Adrenal gland (tissue), 12 donors: Measurements from ENCODE around the gene LENG9. TPM values are rescaled to one million over a fixed set of nuclear protein-coding genes. Genes with fewer than 3 reads are reported as not detected.

Experiments
- DNase-seq, 7 donors: peaks; one replicate each; pipeline ENCODE4 v3.0.0-alpha.2; 2019 to 2020
- H3K27ac ChIP-seq, 5 donors: fragments of 200-600 bp; sonication (generic) in 4 of 5; 1 replicate in 3 of 5; 2 replicates in 2 of 5; pipeline versions ENCODE4 v1.5.1 to v1.8.0; 2016 to 2020; ENCODE audit warnings: mild to moderate bottlenecking in 1 of 5
- H3K27me3 ChIP-seq: fragments of 200-600 bp; 2 replicates; pipeline ENCODE4 v1.8.0; 2021
- H3K36me3 ChIP-seq, 2 donors: fragments of 200-600 bp; replicated peaks in 1 of 2; 1 replicate in 1 of 2; 2 replicates in 1 of 2; pipeline versions ENCODE4 v1.5.1 to v1.8.0; 2018 to 2022
- H3K4me1 ChIP-seq, 2 donors: fragments of 200-600 bp; replicated peaks in 1 of 2; 1 replicate in 1 of 2; 2 replicates in 1 of 2; pipeline versions ENCODE4 v1.5.1 to v1.8.0; 2018 to 2021
- H3K4me3 ChIP-seq, 4 donors: fragments of 200-600 bp; sonication (generic) in 3 of 4; one replicate each; pipeline ENCODE4 v1.5.1; 2016 to 2018
- H3K9me3 ChIP-seq, 3 donors: fragments of 200-600 bp; sonication (generic) in 1 of 3; replicated peaks in 1 of 3; 1 replicate in 2 of 3; 2 replicates in 1 of 3; pipeline versions ENCODE4 v1.5.1 to v1.8.0; 2016 to 2021
- CTCF ChIP-seq, 6 experiments: fragments of 450-650 bp in 4 of 6; fragments of 200-600 bp in 2 of 6; sonication (generic) in 1 of 6; IDR thresholded peaks; 1 replicate in 5 of 6; 2 replicates in 1 of 6; pipeline versions ENCODE4 v1.5.1 to v1.8.0; 2016 to 2021; ENCODE audit warnings: antibody characterized with exemption in 6 of 6, mild to moderate bottlenecking in 2 of 6, moderate library complexity in 1 of 6
- POLR2A ChIP-seq, 2 donors: fragments of 450-650 bp; IDR thresholded peaks; one replicate each; pipeline ENCODE4 v1.6.1; 2017; ENCODE audit warnings: antibody characterized with exemption in 2 of 2, mild to moderate bottlenecking in 2 of 2, moderate library complexity in 1 of 2
- WGBS, 4 donors: extraction: QIAGEN DNeasy Blood & Tissue Kit in 2 of 4; methylation state at CpG; one replicate each; pipeline versions ENCODE4 v1.1.5 to v1.1.7; 2013 to 2017; 5-methylcytosine and 5-hydroxymethylcytosine counted together
- intact Hi-C, 2 donors: fragments of 100-400 bp; cut with DNase I; formaldehyde crosslinking; loops; one replicate each; pipeline versions ENCODE4 v1.14.1 to v1.15.0; 2022 to 2023
- polyA plus RNA-seq, 3 donors: library from polyadenylated mRNA; stranded (reverse); fragments of 200-250 nt in 2 of 3; fragments of 350-450 nt in 1 of 3; fragmentation: Illumina TruSeq in 1 of 3; extraction: RNeasy Lipid Tissue Mini Kit (QIAGEN cat#74804) in 1 of 3; gene quantifications; one replicate each; pipeline ENCODE4 v1.2.3, GENCODE V29; 2013 to 2014
- total RNA-seq, 9 donors: library from RNA; depleted of rRNA in 4 of 9; stranded (reverse); fragments of >200 nt in 4 of 9; fragments of 120-200 nt in 1 of 9; fragmentation: NEBNext Ultra II Directional in 1 of 9; extraction: Animal tissue kit (Norgen Biotek cat#: 25700) in 1 of 9; gene quantifications; one replicate each; pipeline versions ENCODE4 v1.1.0 to v1.2.4, GENCODE V29; 2013 to 2023
- donor health status: healthy with polysubstance abuse.
- donor health status: Bipolar disorder and iron deficiency.
- donor health status: DM: yes; HTN: yes; CAD: no.
- donor health status: DM: no; HTN: no; CAD: no.
- donor health status: DM: no; HTN: no; CAD: no.
- donor health status: DM: yes; HTN: yes; CAD: no.

LENG9 gene
- total and polyA plus RNA-seq, 12 donors = 1.3 to 15.3 (median 7.8) TPM

- Histone ChIP-seq H3K4me1 (peaks cover 16 to 34% of the 10 kb centered on the region in 2 donors), H3K27me3 (peaks cover 3% of the 10 kb centered on the region), H3K27ac (peak overlapping the region; percentile 91 to 99 (median 95)), H3K36me3 (peaks cover 0 to 27% of the 10 kb centered on the region in 2 donors), H3K9me3 (no peaks in the 10 kb centered on the region), H3K4me3 (peak overlapping the region in 3 of 4 donors; percentile 33 to 67 (median 35))
- intact Hi-C loops = no loop called here
- TF ChIP-seq CTCF (IDR thresholded peaks at IDR 0.05) (peak in 2 of 6 experiments; percentile 7 to 12), POLR2A (IDR thresholded peaks at IDR 0.05) (peak in 1 of 2 donors; percentile 58)
- peak; percentile 88 to 95 (median 93) for DNase-seq
- 7 to 30% (median 17%) methylated on average over 10 to 86 of the region's 87 CpGs for WGBS, 4 donors
These were observed 1.2 kb upstream of the LENG9 start for GRCh38 chr19:54464630-54465425.

GRCh38 chr19:54464044-54464629, 559 bp upstream of the LENG9 start:
- H3K4me3 ChIP-seq = peak overlapping the region in 3 of 4 donors; percentile 33 to 67 (median 35)
- no peaks in the 10 kb centered on the region for H3K9me3 ChIP-seq
- H3K36me3 ChIP-seq = peaks cover 0 to 34% of the 10 kb centered on the region in 2 donors
- TF ChIP-seq CTCF (IDR thresholded peaks at IDR 0.05) = no peak
- TF ChIP-seq POLR2A (IDR thresholded peaks at IDR 0.05) = no peak
- peak; percentile 87 to 97 (median 94) for DNase-seq
- peak overlapping the region; percentile 91 to 99 (median 95) for H3K27ac ChIP-seq
- 0 to 1% (median 1%) methylated on average over 21 to 26 of the region's 26 CpGs for WGBS, 4 donors
- intact Hi-C loops = no loop called here
- peaks cover 16 to 31% of the 10 kb centered on the region in 2 donors for H3K4me1 ChIP-seq
- no peaks in the 10 kb centered on the region for H3K27me3 ChIP-seq

- intact Hi-C loops = no loop called here
- peak overlapping the region in 3 of 4 donors; percentile 9 to 67 (median 32) for H3K4me3 ChIP-seq
- TF ChIP-seq CTCF (IDR thresholded peaks at IDR 0.05) (peak in 4 of 6 experiments; percentile 14 to 35 (median 30)), POLR2A (IDR thresholded peaks at IDR 0.05) (no peak)
- peaks cover 16 to 30% of the 10 kb centered on the region in 2 donors for H3K4me1 ChIP-seq
- peaks cover 0 to 46% of the 10 kb centered on the region in 2 donors for H3K36me3 ChIP-seq
- H3K27ac ChIP-seq = peak overlapping the region; percentile 91 to 99 (median 95)
- 6 to 30% (median 13%) methylated on average over 6 to 91 of the region's 91 CpGs for WGBS, 4 donors
- DNase-seq = peak; percentile 74 to 82 (median 79)
- no peaks in the 10 kb centered on the region for H3K9me3 ChIP-seq
- H3K27me3 ChIP-seq = no peaks in the 10 kb centered on the region
These were observed 685 bp downstream of the LENG9 start for GRCh38 chr19:54462655-54463530.
